Skeletal muscle tissue (tissue), 4 donors: ENCODE results near the gene THSD4. TPM values are rescaled to one million over a fixed set of nuclear protein-coding genes. Genes with fewer than 3 reads are reported as not detected.
"Not testable (repeated sequence)": the region's sequence is repeated elsewhere in the genome, so short reads cannot be mapped to it uniquely, and the experiment has no call there.

Source experiments
- H3K27ac ChIP-seq: one replicate; pipeline ENCODE4 v1.7.0; 2013; ENCODE audit warnings: mild to moderate bottlenecking, low read depth, low read length, inconsistent platforms
- H3K27me3 ChIP-seq, 3 donors: one replicate each; pipeline ENCODE4 v1.7.0; 2013; ENCODE audit warnings: low read length in 3 of 3; ENCODE audit not compliant: control insufficient read depth in 3 of 3, insufficient read depth in 3 of 3
- H3K36me3 ChIP-seq, 3 donors: one replicate each; pipeline ENCODE4 v1.7.0; 2013; ENCODE audit warnings: low read length in 3 of 3; ENCODE audit not compliant: control insufficient read depth in 3 of 3, insufficient read depth in 3 of 3
- H3K4me1 ChIP-seq, 3 donors: one replicate each; pipeline ENCODE4 v1.7.0; 2013; ENCODE audit warnings: low read length in 3 of 3, mild to moderate bottlenecking in 3 of 3; ENCODE audit not compliant: control insufficient read depth in 3 of 3, insufficient read depth in 3 of 3
- H3K4me3 ChIP-seq, 3 donors: one replicate each; pipeline ENCODE4 v1.7.0; 2013; ENCODE audit warnings: low read length in 3 of 3
- H3K9ac ChIP-seq, 3 donors: one replicate each; pipeline ENCODE4 v1.7.0; 2013; ENCODE audit warnings: low read length in 3 of 3, mild to moderate bottlenecking in 3 of 3, moderate library complexity in 2 of 3, low read depth in 1 of 3
- H3K9me3 ChIP-seq, 3 donors: one replicate each; pipeline ENCODE4 v1.7.0; 2013; ENCODE audit warnings: low read length in 3 of 3; ENCODE audit not compliant: control insufficient read depth in 3 of 3
- total RNA-seq: library from RNA; depleted of rRNA; stranded (reverse); fragments of >200 nt; gene quantifications from one replicate; pipeline ENCODE4 v1.2.3, GENCODE V29; 2014
- donor health status: Osteomylitis.

The THSD4 gene
- total RNA-seq, 1 donor from 2014 or later: 15.7 TPM

GRCh38 chr15:71117714-71118305 is 2.5 kb downstream of the THSD4 start:
- H3K4me3 ChIP-seq: no peak overlapping the region
- H3K27ac ChIP-seq: no peak overlapping the region

GRCh38 chr15:71118345-71118744 is 3.1 kb downstream of the THSD4 start:
- no peak overlapping the region for H3K9ac ChIP-seq
- H3K4me3 ChIP-seq: no peak overlapping the region
- no peaks in the 10 kb centered on the region for H3K27me3 ChIP-seq
- H3K9me3 ChIP-seq: no peaks in the 10 kb centered on the region
- H3K36me3 ChIP-seq: no peaks in the 10 kb centered on the region
- H3K27ac ChIP-seq: no peak overlapping the region
- peaks cover 18 to 36% (median 25%) of the 10 kb centered on the region in 3 donors for H3K4me1 ChIP-seq

More at GRCh38 chr15:71117714-71118305, 2.5 kb downstream of the THSD4 start:
- H3K9me3 ChIP-seq: no peaks in the 10 kb centered on the region
- H3K27me3 ChIP-seq: no peaks in the 10 kb centered on the region
- no peak overlapping the region for H3K9ac ChIP-seq
- H3K36me3 ChIP-seq: no peaks in the 10 kb centered on the region
- peaks cover 16 to 30% (median 22%) of the 10 kb centered on the region in 3 donors for H3K4me1 ChIP-seq

GRCh38 chr15:71118881-71119632 is 3.8 kb downstream of the THSD4 start:
- H3K27ac ChIP-seq: no peak overlapping the region
- H3K36me3 ChIP-seq: no peaks in the 10 kb centered on the region
- H3K27me3 ChIP-seq: no peaks in the 10 kb centered on the region
- H3K4me1 ChIP-seq: peaks cover 18 to 41% (median 25%) of the 10 kb centered on the region in 3 donors
- no peak overlapping the region for H3K9ac ChIP-seq
- no peaks in the 10 kb centered on the region for H3K9me3 ChIP-seq
- no peak overlapping the region for H3K4me3 ChIP-seq

- H3K4me3 ChIP-seq: no peak overlapping the region
- H3K27ac ChIP-seq: no peak overlapping the region
- peaks cover 24 to 48% (median 27%) of the 10 kb centered on the region in 3 donors for H3K4me1 ChIP-seq
- H3K9me3 ChIP-seq: no peaks in the 10 kb centered on the region
- no peaks in the 10 kb centered on the region for H3K27me3 ChIP-seq
- H3K36me3 ChIP-seq: no peaks in the 10 kb centered on the region
- H3K9ac ChIP-seq: no peak overlapping the region
These were observed 5.2 kb downstream of the THSD4 start for GRCh38 chr15:71120428-71120944.

GRCh38 chr15:71121442-71121841 is 6.2 kb downstream of the THSD4 start:
- no peaks in the 10 kb centered on the region for H3K9me3 ChIP-seq

GRCh38 chr15:71124937-71125790 is 9.9 kb downstream of the THSD4 start:
- H3K4me3 ChIP-seq: no peak overlapping the region

More at GRCh38 chr15:71121442-71121841, 6.2 kb downstream of the THSD4 start:
- H3K27me3 ChIP-seq: no peaks in the 10 kb centered on the region
- no peak overlapping the region for H3K9ac ChIP-seq
- H3K4me1 ChIP-seq: peaks cover 19 to 47% (median 25%) of the 10 kb centered on the region in 3 donors
- no peaks in the 10 kb centered on the region for H3K36me3 ChIP-seq
- no peak overlapping the region for H3K27ac ChIP-seq
- peak overlapping the region in 1 of 3 donors; percentile 6 for H3K4me3 ChIP-seq

GRCh38 chr15:71125831-71126450 is 10.7 kb downstream of the THSD4 start:
- Histone ChIP-seq H3K9me3 (no peaks in the 10 kb centered on the region), H3K36me3 (no peaks in the 10 kb centered on the region), H3K27me3 (no peaks in the 10 kb centered on the region), H3K9ac (no peak overlapping the region), H3K27ac (peak overlapping the region; percentile 48), H3K4me3 (no peak overlapping the region), H3K4me1 (peaks cover 17 to 52% (median 30%) of the 10 kb centered on the region in 3 donors)

More at GRCh38 chr15:71124937-71125790, 9.9 kb downstream of the THSD4 start:
- Histone ChIP-seq H3K27me3 (no peaks in the 10 kb centered on the region), H3K36me3 (no peaks in the 10 kb centered on the region), H3K9me3 (no peaks in the 10 kb centered on the region), H3K4me1 (peaks cover 17 to 57% (median 30%) of the 10 kb centered on the region in 3 donors), H3K9ac (peak overlapping the region in 1 of 3 donors; percentile 18), H3K27ac (peak overlapping the region; percentile 48)

- Histone ChIP-seq H3K4me1 (peaks cover 10 to 45% (median 24%) of the 10 kb centered on the region in 3 donors), H3K27ac (peak overlapping the region; percentile 82), H3K36me3 (no peaks in the 10 kb centered on the region), H3K4me3 (no peak overlapping the region), H3K9ac (no peak overlapping the region), H3K27me3 (no peaks in the 10 kb centered on the region), H3K9me3 (no peaks in the 10 kb centered on the region)
These were observed 11.8 kb downstream of the THSD4 start for GRCh38 chr15:71127083-71127482.

- peaks cover 8 to 46% (median 29%) of the 10 kb centered on the region in 3 donors for H3K4me1 ChIP-seq
- not testable (repeated sequence) for H3K27me3 ChIP-seq, H3K36me3 ChIP-seq, H3K9me3 ChIP-seq, H3K4me3 ChIP-seq
- H3K27ac ChIP-seq: peak overlapping the region; percentile 82
- peak overlapping the region in 1 of 3 donors; percentile 51 for H3K9ac ChIP-seq
These were observed 12.9 kb downstream of the THSD4 start for GRCh38 chr15:71128159-71128558.
